Measurements from ENCODE around the gene KCTD19.

Gene KCTD19

DNA sequence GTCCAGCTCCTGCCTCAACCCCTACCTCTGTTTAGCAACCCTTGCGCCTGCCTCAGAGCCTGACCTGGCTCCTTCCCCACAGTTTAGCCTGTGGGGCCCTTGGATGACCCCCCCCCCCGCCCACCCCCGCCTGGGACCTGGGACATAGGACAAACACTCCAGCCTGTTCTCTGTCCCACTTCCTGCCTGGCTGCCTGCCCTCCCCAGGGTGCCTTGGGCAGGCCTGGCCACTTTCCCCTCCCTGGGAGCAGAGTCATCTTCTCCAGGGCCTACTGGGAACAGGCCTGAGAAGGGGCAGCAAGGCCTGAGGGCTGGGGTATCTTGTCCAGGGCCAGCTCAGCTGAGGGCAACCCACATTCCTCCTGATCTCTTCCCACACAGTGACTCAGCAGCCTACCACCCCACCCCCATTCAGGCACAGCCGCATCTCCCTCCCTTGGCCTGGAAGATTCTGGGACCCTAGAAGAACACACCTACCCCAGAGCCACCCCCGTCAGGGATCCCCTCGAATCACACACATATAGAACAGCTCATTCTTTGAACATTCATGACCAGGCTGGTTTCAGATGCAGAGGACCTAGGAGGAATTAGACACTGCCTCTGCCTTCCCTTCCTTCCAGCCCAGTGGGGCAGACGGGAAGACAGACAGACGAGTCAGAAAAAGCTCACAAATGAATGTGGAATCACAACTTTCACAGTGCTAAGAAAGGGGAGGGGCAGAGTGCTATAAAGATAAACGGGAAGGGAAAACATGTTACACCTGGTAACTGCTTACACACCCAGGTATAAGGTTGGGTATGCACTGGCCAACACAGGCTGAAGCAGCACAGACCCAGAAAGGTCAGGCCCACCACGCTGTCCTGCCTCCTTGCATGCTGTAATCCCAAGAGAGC lies 85.3 kb downstream of the KCTD19 start:
- H3K36me3 ChIP-seq (ENCODE audit: control insufficient read depth, insufficient read depth, low read length) = peaks cover 12% of the 10 kb centered on the region
- no peak overlapping the region for H3K4me3 ChIP-seq (ENCODE audit: low read length)
- H3K9ac ChIP-seq (ENCODE audit: low read length) = no peak overlapping the region
- no peaks in the 10 kb centered on the region for H3K4me1 ChIP-seq (ENCODE audit: control insufficient read depth, insufficient read depth, low read length)
- H3K27ac ChIP-seq (ENCODE audit: low read depth, low read length) = no peak overlapping the region
- no peaks in the 10 kb centered on the region for H3K27me3 ChIP-seq (ENCODE audit: control insufficient read depth, insufficient read depth, low read length)

DNA sequence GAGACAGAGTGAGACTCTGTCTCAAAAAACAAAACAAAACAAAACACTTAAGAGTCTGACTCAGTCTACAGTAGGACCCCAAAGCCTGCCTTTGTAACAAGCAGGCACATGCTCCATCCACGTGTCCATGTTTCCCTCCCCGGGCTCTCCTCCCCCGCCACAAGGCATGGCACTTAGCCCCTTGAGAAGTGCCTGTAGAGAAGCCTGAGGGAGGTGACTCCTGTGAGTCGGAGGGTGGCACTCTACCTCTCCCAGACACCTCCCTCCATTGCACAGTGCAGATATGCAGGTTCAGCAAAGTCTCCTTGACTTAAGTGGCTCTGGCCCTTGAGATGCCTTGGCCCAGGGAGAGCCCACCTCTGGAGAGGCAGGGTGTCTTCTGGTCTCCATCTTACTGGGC lies 86.0 kb downstream of the KCTD19 start:
- no peak overlapping the region for H3K9ac ChIP-seq (ENCODE audit: low read length)
- H3K27ac ChIP-seq (ENCODE audit: low read depth, low read length) = no peak overlapping the region
- no peaks in the 10 kb centered on the region for H3K27me3 ChIP-seq (ENCODE audit: control insufficient read depth, insufficient read depth, low read length)
- peaks cover 20% of the 10 kb centered on the region for H3K36me3 ChIP-seq (ENCODE audit: control insufficient read depth, insufficient read depth, low read length)
- H3K4me1 ChIP-seq (ENCODE audit: control insufficient read depth, insufficient read depth, low read length) = no peaks in the 10 kb centered on the region
- H3K4me3 ChIP-seq (ENCODE audit: low read length) = no peak overlapping the region
